ENCODE results near the gene CCDC136.

The CCDC136 gene

GRCh38 chr7:128767475-128768110 is 24.2 kb upstream of the CCDC136 start:
- no peak for TF ChIP-seq ZFX (IDR thresholded peaks at IDR 0.05)
- TF ChIP-seq, protein P1, sequence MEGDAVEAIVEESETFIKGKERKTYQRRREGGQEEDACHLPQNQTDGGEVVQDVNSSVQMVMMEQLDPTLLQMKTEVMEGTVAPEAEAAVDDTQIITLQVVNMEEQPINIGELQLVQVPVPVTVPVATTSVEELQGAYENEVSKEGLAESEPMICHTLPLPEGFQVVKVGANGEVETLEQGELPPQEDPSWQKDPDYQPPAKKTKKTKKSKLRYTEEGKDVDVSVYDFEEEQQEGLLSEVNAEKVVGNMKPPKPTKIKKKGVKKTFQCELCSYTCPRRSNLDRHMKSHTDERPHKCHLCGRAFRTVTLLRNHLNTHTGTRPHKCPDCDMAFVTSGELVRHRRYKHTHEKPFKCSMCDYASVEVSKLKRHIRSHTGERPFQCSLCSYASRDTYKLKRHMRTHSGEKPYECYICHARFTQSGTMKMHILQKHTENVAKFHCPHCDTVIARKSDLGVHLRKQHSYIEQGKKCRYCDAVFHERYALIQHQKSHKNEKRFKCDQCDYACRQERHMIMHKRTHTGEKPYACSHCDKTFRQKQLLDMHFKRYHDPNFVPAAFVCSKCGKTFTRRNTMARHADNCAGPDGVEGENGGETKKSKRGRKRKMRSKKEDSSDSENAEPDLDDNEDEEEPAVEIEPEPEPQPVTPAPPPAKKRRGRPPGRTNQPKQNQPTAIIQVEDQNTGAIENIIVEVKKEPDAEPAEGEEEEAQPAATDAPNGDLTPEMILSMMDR (conservative IDR thresholded peaks at IDR 0.05) = no peak
- H3K27ac ChIP-seq = no peak overlapping the region

DNA sequence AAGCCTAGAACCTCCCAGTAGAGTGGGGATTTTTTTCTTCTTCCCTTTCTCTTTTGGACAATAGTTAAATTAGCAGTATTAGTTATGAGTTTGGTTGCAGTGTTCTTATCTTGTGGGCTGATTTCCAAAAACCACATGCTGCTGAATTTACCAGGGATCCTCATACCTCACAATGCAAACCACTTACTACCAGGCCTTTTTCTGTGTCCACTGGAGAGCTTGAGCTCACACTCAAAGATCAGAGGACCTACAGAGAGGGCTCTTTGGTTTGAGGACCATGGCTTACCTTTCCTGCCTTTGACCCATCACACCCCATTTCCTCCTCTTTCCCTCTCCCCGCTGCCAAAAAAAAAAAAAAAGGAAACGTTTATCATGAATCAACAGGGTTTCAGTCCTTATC is 21.5 kb upstream of the CCDC136 start:
- H3K27ac ChIP-seq = no peak overlapping the region

DNA sequence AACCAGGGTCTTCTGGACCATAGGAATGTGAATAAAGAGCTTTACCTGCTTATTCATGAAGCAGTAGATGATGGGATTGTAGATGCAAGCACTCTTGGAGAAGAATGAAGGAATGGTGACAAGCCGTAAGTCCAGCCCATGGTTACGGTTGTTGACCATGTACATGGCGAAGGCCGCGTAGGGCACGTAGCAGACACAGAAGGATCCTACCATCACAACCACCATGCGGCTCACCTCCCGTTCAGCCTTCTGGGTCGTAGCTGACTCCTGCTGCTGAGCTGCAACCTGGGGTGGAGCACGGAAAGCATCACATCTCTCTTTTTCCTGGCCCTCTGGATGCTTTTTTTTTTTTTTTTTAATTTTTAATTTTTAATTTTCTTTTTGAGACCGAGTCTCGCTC is 18.2 kb upstream of the CCDC136 start:
- TF ChIP-seq, protein P1 (conservative IDR thresholded peaks at IDR 0.05) = no peak
- TF ChIP-seq ZFX (IDR thresholded peaks at IDR 0.05) = no peak
- H3K27ac ChIP-seq = no peak overlapping the region

More for the DNA sequence above, 21.5 kb upstream of the CCDC136 start:
- TF ChIP-seq, protein P1 (conservative IDR thresholded peaks at IDR 0.05) = no peak
- TF ChIP-seq ZFX (IDR thresholded peaks at IDR 0.05) = no peak

GRCh38 chr7:128774029-128774689 is 17.6 kb upstream of the CCDC136 start:
- TF ChIP-seq, protein P1 (conservative IDR thresholded peaks at IDR 0.05) = no peak
- TF ChIP-seq ZFX (IDR thresholded peaks at IDR 0.05) = no peak
- no peak overlapping the region for H3K27ac ChIP-seq

- no peak overlapping the region for H3K27ac ChIP-seq
- TF ChIP-seq, protein P1 (conservative IDR thresholded peaks at IDR 0.05) = no peak
- TF ChIP-seq ZFX (IDR thresholded peaks at IDR 0.05) = no peak
Measured at GRCh38 chr7:128774921-128775320, 16.8 kb upstream of the CCDC136 start.

- TF ChIP-seq ZFX (IDR thresholded peaks at IDR 0.05) = no peak
- TF ChIP-seq, protein P1 (conservative IDR thresholded peaks at IDR 0.05) = no peak
Measured at GRCh38 chr7:128775744-128776474, 15.9 kb upstream of the CCDC136 start, which contains the start of gene OPN1SW. TSS of gene OPN1SW (minus strand) at chr7:128775794. CDS start at chr7:128775781, 13 bp downstream.

More at GRCh38 chr7:128775744-128776474, 15.9 kb upstream of the CCDC136 start, which contains the start of gene OPN1SW:
- no peak within 1 kb of the TSS for H3K27ac ChIP-seq
